Measurements from ENCODE around the gene LAMC3. TPM values are rescaled to one million over a fixed set of nuclear protein-coding genes. Genes with fewer than 3 reads are reported as not detected.

The LAMC3 gene
- total RNA-seq, 6 donors from 2014 or later: 6.7 to 56.0 (median 19.5) TPM

DNA sequence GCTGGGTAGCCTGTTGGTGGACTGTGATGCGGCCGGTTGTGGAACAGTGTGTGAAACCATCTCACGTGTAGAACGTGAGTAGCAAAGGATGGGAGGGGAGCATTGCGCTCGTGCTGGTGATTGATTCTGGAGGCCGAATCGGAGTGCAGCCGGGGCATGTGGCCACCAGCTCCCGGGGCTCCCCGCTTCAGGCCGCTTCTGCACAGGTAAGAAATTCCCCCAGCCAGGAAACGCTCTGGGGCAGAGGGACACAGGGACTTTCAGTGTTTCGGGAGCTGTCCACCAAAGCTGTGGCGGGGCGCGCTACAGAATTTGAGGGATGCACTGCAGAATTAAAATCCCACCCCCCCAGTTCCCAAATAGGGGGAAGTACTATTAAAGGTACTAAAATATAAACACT lies 41.9 kb downstream of the LAMC3 start:
- Histone ChIP-seq H3K4me3 (no peak overlapping the region), H3K9me3 (no peaks in the 10 kb centered on the region), H3K4me1 (peaks cover 0 to 6% (median 2%) of the 10 kb centered on the region in 4 donors), H3K36me3 (no peaks in the 10 kb centered on the region), H3K27ac (no peak overlapping the region), H3K27me3 (no peaks in the 10 kb centered on the region)
- DNase-seq: no peak
- no peak for TF ChIP-seq POLR2A (IDR thresholded peaks at IDR 0.05)
- no peak for TF ChIP-seq POLR2AphosphoS5 (IDR thresholded peaks at IDR 0.05)
- TF ChIP-seq, protein P1, sequence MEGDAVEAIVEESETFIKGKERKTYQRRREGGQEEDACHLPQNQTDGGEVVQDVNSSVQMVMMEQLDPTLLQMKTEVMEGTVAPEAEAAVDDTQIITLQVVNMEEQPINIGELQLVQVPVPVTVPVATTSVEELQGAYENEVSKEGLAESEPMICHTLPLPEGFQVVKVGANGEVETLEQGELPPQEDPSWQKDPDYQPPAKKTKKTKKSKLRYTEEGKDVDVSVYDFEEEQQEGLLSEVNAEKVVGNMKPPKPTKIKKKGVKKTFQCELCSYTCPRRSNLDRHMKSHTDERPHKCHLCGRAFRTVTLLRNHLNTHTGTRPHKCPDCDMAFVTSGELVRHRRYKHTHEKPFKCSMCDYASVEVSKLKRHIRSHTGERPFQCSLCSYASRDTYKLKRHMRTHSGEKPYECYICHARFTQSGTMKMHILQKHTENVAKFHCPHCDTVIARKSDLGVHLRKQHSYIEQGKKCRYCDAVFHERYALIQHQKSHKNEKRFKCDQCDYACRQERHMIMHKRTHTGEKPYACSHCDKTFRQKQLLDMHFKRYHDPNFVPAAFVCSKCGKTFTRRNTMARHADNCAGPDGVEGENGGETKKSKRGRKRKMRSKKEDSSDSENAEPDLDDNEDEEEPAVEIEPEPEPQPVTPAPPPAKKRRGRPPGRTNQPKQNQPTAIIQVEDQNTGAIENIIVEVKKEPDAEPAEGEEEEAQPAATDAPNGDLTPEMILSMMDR (IDR thresholded peaks at IDR 0.05): no peak
- no peak for TF ChIP-seq EP300 (IDR thresholded peaks at IDR 0.05)
- ATAC-seq (ENCODE audit: low FRiP score in 2 of 2): no peak
- 87 to 88% methylated on average over 16 to 17 of the region's 17 CpGs for WGBS, 2 donors

DNA sequence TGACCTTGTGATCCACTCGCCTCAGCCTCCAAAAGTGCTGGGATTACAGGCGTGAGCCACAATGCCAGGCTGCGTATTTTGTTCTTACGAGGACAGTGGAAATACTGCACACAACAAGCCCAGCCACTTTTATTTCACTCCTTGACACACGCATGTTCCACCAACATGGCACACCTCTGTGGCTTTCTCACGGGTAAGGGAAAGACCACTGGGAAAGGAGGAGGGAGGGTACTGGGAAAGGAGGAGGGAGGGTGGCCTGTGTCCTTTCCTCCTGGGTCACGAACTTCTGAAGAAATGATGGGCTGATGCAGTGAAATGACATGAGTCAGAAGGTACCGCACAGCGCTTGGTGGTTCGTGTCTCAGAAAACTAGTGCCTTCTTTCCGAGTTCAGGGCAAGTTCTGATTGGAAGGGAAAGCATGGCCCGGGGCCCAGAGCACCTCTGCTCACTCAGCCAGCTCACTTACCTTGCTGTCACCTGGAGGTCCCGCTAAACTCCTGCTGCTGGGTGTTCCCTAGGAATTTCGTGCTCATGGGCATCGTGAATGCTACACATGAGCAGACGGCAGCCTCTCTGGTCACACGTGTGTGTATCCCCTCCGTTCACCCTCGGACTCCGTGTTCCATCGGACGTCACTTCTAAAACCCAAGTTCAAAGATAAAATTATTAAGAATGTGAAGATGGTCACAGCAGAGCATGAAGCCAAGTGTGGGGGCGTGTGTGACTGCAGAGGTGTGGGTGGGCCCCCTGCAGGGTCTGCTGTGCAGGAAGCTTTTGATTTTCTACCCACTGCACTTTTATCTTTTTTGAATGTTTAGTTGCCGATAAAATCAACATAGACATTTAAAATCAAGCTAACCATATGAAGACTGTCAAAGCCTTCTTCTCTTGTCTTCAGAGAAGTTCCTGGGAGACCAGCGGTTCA lies 42.9 kb downstream of the LAMC3 start:
- DNase-seq (no peak), ATAC-seq (ENCODE audit: low FRiP score in 2 of 2) (no peak)
- Histone ChIP-seq H3K4me1 (peaks cover 0 to 2% (median under 1%) of the 10 kb centered on the region in 4 donors), H3K27me3 (no peaks in the 10 kb centered on the region), H3K9me3 (no peaks in the 10 kb centered on the region), H3K27ac (no peak overlapping the region), H3K4me3 (no peak overlapping the region), H3K36me3 (no peaks in the 10 kb centered on the region)
- WGBS, 2 donors: 83 to 85% methylated on average over 25 of the region's 25 CpGs
- TF ChIP-seq EP300 (IDR thresholded peaks at IDR 0.05): no peak
- TF ChIP-seq, protein P1 (IDR thresholded peaks at IDR 0.05): no peak

DNA sequence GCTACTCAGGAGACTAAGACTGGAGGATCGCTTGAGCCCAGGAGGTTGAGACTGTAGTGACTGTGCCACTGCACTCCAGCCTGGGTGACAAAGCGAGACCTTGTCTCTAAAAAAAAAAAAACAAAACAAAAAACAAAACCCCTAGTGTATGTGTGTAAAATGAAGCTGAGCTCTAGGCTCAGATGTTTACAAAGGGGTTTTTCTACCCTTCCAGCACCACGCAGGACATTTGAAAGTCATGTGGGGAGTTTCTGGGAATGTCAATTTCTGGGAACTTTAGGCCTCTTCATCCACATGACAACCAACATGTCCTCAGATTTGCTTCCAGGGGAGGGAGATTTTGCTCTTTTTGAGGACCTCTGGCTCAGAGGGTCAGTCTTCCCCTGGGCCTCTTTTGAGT lies 44.9 kb downstream of the LAMC3 start:
- TF ChIP-seq EP300 (IDR thresholded peaks at IDR 0.05) (no peak), POLR2A (IDR thresholded peaks at IDR 0.05) (no peak), POLR2AphosphoS5 (IDR thresholded peaks at IDR 0.05) (no peak)
- TF ChIP-seq, protein P1 (IDR thresholded peaks at IDR 0.05): no peak
- ATAC-seq (ENCODE audit: low FRiP score in 2 of 2): no peak
- 85 to 95% methylated on average over 3 of the region's 3 CpGs for WGBS, 2 donors

DNA sequence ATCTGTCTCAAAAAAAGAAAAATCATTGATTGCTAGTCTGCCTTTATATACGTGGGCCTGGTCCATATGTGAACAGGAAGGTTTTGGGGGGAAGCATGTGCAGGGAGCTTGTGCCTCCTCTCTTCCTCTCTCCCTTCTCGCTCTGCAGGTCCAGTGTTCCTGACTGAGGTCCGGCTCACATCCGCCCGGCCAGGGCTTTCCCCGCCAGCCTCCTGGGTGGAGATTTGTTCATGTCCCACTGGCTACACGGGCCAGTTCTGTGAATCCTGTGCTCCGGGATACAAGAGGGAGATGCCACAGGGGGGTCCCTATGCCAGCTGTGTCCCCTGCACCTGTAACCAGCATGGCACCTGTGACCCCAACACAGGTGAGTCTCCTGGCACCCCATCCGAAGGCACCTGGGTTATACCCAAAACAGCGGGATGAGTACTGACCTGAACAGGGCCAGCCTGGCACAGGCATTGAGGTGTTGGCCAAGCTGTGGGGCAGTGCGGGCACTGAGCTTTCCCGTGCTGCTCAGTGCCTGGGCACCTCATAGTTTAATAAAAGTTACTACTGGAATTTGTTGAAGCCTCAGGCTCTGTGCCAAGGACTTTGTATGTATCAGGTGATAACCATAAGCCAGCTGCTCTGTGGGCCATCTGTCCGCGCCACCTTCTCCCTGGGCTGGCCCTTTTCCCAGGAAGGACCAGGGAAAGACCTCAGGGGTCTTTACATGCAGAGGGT lies 48.0 kb downstream of the LAMC3 start:
- H3K4me3 ChIP-seq: no peak overlapping the region
- H3K9me3 ChIP-seq: no peaks in the 10 kb centered on the region
- 88 to 91% methylated on average over 12 to 14 of the region's 14 CpGs for WGBS, 2 donors
- no peak overlapping the region for H3K27ac ChIP-seq
- no peaks in the 10 kb centered on the region for H3K36me3 ChIP-seq
- ATAC-seq (ENCODE audit: low FRiP score in 2 of 2) (no peak), DNase-seq (no peak)
- H3K27me3 ChIP-seq: no peaks in the 10 kb centered on the region
- TF ChIP-seq, protein P1 (IDR thresholded peaks at IDR 0.05): no peak
- TF ChIP-seq POLR2A (IDR thresholded peaks at IDR 0.05) (no peak), POLR2AphosphoS5 (IDR thresholded peaks at IDR 0.05) (no peak), EP300 (IDR thresholded peaks at IDR 0.05) (no peak)
- peaks cover 0 to 6% (median 0%) of the 10 kb centered on the region in 4 donors for H3K4me1 ChIP-seq

More for the DNA sequence above, 44.9 kb downstream of the LAMC3 start:
- no peak overlapping the region for H3K4me3 ChIP-seq
- no peaks in the 10 kb centered on the region for H3K27me3 ChIP-seq
- DNase-seq: no peak
- no peaks in the 10 kb centered on the region for H3K9me3 ChIP-seq
- H3K27ac ChIP-seq: no peak overlapping the region
- peaks cover 0 to 6% (median 0%) of the 10 kb centered on the region in 4 donors for H3K4me1 ChIP-seq
- H3K36me3 ChIP-seq: no peaks in the 10 kb centered on the region

Measured in upper lobe of left lung (tissue), 6 donors.